Liver (tissue), 9 donors: ENCODE data around the gene TOPBP1. TPM values are rescaled to one million over a fixed set of nuclear protein-coding genes. Genes with fewer than 3 reads are reported as not detected.

ENCODE experiments used
- DNase-seq: peaks from one replicate; pipeline ENCODE4 v3.0.0-alpha.2; 2017; ENCODE audit warnings: low spot score
- H3K27ac ChIP-seq, 2 donors: one replicate each; pipeline ENCODE4 v1.7.0; 2013; ENCODE audit warnings: inconsistent platforms in 2 of 2, low read length in 2 of 2, control low read depth in 1 of 2, low read depth in 1 of 2, mild to moderate bottlenecking in 1 of 2
- H3K27me3 ChIP-seq, 4 donors: one replicate each; pipeline versions ENCODE4 v1.6.1 to v1.7.0; 2013; ENCODE audit warnings: low read length in 3 of 4, inconsistent platforms in 1 of 4, mild to moderate bottlenecking in 1 of 4, moderate library complexity in 1 of 4; ENCODE audit not compliant: control insufficient read depth in 4 of 4, insufficient read depth in 4 of 4
- H3K36me3 ChIP-seq, 4 donors: one replicate each; pipeline versions ENCODE4 v1.6.1 to v1.7.0; 2013; ENCODE audit warnings: low read length in 3 of 4, mild to moderate bottlenecking in 3 of 4, low read depth in 1 of 4, moderate library complexity in 1 of 4; ENCODE audit not compliant: control insufficient read depth in 4 of 4, insufficient read depth in 3 of 4
- H3K4me1 ChIP-seq, 4 donors: one replicate each; pipeline versions ENCODE4 v1.6.1 to v1.7.0; 2013; ENCODE audit warnings: low read length in 3 of 4, mild to moderate bottlenecking in 3 of 4, moderate library complexity in 1 of 4; ENCODE audit not compliant: control insufficient read depth in 4 of 4, insufficient read depth in 4 of 4
- H3K4me3 ChIP-seq, 3 donors: one replicate each; pipeline versions ENCODE4 v1.6.1 to v1.7.0; 2013; ENCODE audit warnings: low read length in 3 of 3, control low read depth in 1 of 3, low read depth in 1 of 3, mild to moderate bottlenecking in 1 of 3
- H3K9ac ChIP-seq, 2 donors: one replicate each; pipeline ENCODE4 v1.7.0; 2013; ENCODE audit warnings: low read length in 2 of 2, mild to moderate bottlenecking in 2 of 2, moderate library complexity in 2 of 2, control low read depth in 1 of 2, low read depth in 1 of 2
- H3K9me3 ChIP-seq, 4 donors: one replicate each; pipeline versions ENCODE4 v1.6.1 to v1.7.0; 2013; ENCODE audit warnings: low read length in 3 of 4; ENCODE audit not compliant: control insufficient read depth in 4 of 4
- EGR1 ChIP-seq, 2 donors: IDR thresholded peaks; 2 replicates each; pipeline ENCODE4 v1.6.1; 2016 to 2018; ENCODE audit warnings: antibody characterized with exemption in 2 of 2, low read depth in 2 of 2
- FOXA1 ChIP-seq: IDR thresholded peaks from 2 replicates; pipeline ENCODE4 v1.6.1; 2016; ENCODE audit warnings: antibody characterized with exemption
- FOXA2 ChIP-seq: IDR thresholded peaks from 2 replicates; pipeline ENCODE4 v1.6.1; 2016; ENCODE audit warnings: antibody characterized with exemption
- GABPA ChIP-seq, 2 donors: IDR thresholded peaks in 1 of 2; conservative IDR thresholded peaks in 1 of 2; 2 replicates each; pipeline ENCODE4 v1.6.1; 2016; ENCODE audit warnings: antibody characterized with exemption in 2 of 2, mild to moderate bottlenecking in 1 of 2, moderate library complexity in 1 of 2
- HNF4A ChIP-seq, 2 donors: conservative IDR thresholded peaks; 2 replicates each; pipeline ENCODE4 v1.6.1; 2016; ENCODE audit warnings: antibody characterized with exemption in 2 of 2, mild to moderate bottlenecking in 2 of 2
- HNF4G ChIP-seq: IDR thresholded peaks from 2 replicates; pipeline ENCODE4 v1.6.1; 2016; ENCODE audit warnings: antibody characterized with exemption
- JUND ChIP-seq, 2 donors: IDR thresholded peaks; 2 replicates each; pipeline ENCODE4 v1.6.1; 2016; ENCODE audit warnings: antibody characterized with exemption in 2 of 2
- NR2F2 ChIP-seq: IDR thresholded peaks from 2 replicates; pipeline ENCODE4 v1.6.1; 2016; ENCODE audit warnings: antibody characterized with exemption
- RAD21 ChIP-seq, 2 donors: IDR thresholded peaks; 2 replicates each; pipeline ENCODE4 v1.6.1; 2016; ENCODE audit warnings: antibody characterized with exemption in 2 of 2, mild to moderate bottlenecking in 2 of 2
- RXRA ChIP-seq, 2 donors: IDR thresholded peaks; 2 replicates each; pipeline ENCODE4 v1.6.1; 2017 to 2018; ENCODE audit warnings: antibody characterized with exemption in 2 of 2, mild to moderate bottlenecking in 1 of 2
- SP1 ChIP-seq: IDR thresholded peaks from 2 replicates; pipeline ENCODE4 v1.6.1; 2018; ENCODE audit warnings: antibody characterized with exemption, mild to moderate bottlenecking
- TAF1 ChIP-seq: conservative IDR thresholded peaks from 2 replicates; pipeline ENCODE4 v1.6.1; 2016; ENCODE audit warnings: antibody characterized with exemption, mild to moderate bottlenecking
- YY1 ChIP-seq: IDR thresholded peaks from 2 replicates; pipeline ENCODE4 v1.6.1; 2016; ENCODE audit warnings: antibody characterized with exemption, mild to moderate bottlenecking
- WGBS: extraction: QIAGEN DNeasy Blood & Tissue Kit; methylation state at CpG from one replicate; pipeline ENCODE4 v1.1.7; 2013; 5-methylcytosine and 5-hydroxymethylcytosine counted together
- polyA plus RNA-seq, 2 donors: library from polyadenylated mRNA; stranded (reverse) in 1 of 2; unstranded in 1 of 2; fragments of 200-250 nt in 1 of 2; fragments of >200 nt in 1 of 2; fragmentation: Nextera tagmentation in 1 of 2; extraction: Ambion mirVana in 1 of 2; gene quantifications; one replicate each; pipeline versions ENCODE4 v1.2.1 to v1.2.3, GENCODE V29; 2013 to 2015
- total RNA-seq, 2 donors: library from RNA; depleted of rRNA; stranded (reverse); fragments of >200 nt; gene quantifications; one replicate each; pipeline ENCODE4 v1.2.3, GENCODE V29; 2014
- TF ChIP-seq, protein P1 (sequence below): IDR thresholded peaks from 2 replicates; pipeline ENCODE4 v1.6.1; 2016; ENCODE audit warnings: antibody characterized with exemption, mild to moderate bottlenecking
- TF ChIP-seq, protein P2 (sequence below): IDR thresholded peaks from 2 replicates; pipeline ENCODE4 v1.6.1; 2016; ENCODE audit warnings: antibody characterized with exemption
- TF ChIP-seq, protein P3 (sequence below): IDR thresholded peaks from 2 replicates; pipeline ENCODE4 v1.6.1; 2016; ENCODE audit warnings: antibody characterized with exemption
- TF ChIP-seq, protein P4 (sequence below): fragments of 150-350 bp; IDR thresholded peaks from 2 replicates; pipeline ENCODE4 v1.5.1; 2017; ENCODE audit warnings: improper control_type of control experiment, low read depth, low read length; ENCODE audit not compliant: missing input control
- TF ChIP-seq, protein P5 (sequence below): IDR thresholded peaks from 2 replicates; pipeline ENCODE4 v1.6.1; 2016; ENCODE audit warnings: antibody characterized with exemption
- donor health status: healthy.
- donor health status: healthy.
- donor health status: healthy.
- donor health status: healthy.
- donor health status: healthy.

TOPBP1 gene
- total and polyA plus RNA-seq, 4 donors, result 3.3 to 22.9 (median 8.7) TPM

DNA sequence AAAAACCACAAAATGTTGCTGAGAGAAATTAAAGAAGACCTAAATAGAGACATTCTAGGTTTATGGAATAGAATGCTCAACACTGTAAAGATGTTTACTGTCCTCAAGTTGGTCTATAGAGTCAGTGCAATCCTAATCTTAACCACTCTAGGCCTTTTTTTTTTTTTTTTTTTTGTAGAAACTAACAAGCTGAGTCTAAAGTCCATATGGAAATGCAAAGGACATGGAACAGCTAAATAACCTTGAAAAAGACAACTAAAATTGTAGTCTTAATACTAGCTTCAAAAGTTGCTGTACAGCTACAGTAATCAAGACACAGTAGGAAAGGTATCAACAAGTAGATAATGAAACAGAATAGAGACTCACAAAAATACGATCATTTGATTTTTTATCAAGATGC lies 55.4 kb downstream of the TOPBP1 start:
- 92% methylated on average over 1 of the region's 1 CpG for whole genome bisulfite sequencing

DNA sequence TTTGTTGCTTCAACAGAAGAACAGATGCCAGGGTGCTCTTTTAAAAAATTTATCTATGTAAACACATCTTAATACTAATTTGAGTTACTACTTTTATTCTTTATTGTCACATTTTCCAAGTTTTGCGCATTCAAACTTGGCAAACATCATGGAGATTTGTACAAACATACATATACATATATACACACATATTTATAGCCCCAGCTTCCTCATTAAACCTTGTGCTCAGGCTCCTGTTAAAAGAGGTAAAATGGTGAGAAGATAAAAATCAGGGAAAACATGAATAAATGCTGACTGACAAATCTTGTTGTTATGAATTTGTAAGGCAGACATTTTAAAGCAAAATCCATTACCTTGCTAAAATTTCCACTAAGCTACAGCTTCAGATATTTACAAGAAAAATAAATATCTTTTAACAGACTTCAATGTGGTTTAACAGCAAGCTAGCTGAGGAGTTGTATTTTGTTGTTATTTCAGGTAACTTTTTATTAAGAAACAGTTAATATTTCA lies 61.1 kb downstream of the TOPBP1 start:
- no peaks in the 10 kb centered on the region for H3K27me3 ChIP-seq
- H3K36me3 ChIP-seq, result no peaks in the 10 kb centered on the region
- no peaks in the 10 kb centered on the region for H3K4me1 ChIP-seq
- no peak for DNase-seq
- 95% methylated on average over 1 of the region's 1 CpG for WGBS
- TF ChIP-seq NR2F2, result no peak
- no peak for TF ChIP-seq SP1
- TF ChIP-seq JUND (IDR thresholded peaks at IDR 0.05), result no peak
- TF ChIP-seq, protein P1, sequence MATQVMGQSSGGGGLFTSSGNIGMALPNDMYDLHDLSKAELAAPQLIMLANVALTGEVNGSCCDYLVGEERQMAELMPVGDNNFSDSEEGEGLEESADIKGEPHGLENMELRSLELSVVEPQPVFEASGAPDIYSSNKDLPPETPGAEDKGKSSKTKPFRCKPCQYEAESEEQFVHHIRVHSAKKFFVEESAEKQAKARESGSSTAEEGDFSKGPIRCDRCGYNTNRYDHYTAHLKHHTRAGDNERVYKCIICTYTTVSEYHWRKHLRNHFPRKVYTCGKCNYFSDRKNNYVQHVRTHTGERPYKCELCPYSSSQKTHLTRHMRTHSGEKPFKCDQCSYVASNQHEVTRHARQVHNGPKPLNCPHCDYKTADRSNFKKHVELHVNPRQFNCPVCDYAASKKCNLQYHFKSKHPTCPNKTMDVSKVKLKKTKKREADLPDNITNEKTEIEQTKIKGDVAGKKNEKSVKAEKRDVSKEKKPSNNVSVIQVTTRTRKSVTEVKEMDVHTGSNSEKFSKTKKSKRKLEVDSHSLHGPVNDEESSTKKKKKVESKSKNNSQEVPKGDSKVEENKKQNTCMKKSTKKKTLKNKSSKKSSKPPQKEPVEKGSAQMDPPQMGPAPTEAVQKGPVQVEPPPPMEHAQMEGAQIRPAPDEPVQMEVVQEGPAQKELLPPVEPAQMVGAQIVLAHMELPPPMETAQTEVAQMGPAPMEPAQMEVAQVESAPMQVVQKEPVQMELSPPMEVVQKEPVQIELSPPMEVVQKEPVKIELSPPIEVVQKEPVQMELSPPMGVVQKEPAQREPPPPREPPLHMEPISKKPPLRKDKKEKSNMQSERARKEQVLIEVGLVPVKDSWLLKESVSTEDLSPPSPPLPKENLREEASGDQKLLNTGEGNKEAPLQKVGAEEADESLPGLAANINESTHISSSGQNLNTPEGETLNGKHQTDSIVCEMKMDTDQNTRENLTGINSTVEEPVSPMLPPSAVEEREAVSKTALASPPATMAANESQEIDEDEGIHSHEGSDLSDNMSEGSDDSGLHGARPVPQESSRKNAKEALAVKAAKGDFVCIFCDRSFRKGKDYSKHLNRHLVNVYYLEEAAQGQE, result no peak
- no peak for TF ChIP-seq HNF4A (conservative IDR thresholded peaks at IDR 0.05)
- TF ChIP-seq, protein P2, sequence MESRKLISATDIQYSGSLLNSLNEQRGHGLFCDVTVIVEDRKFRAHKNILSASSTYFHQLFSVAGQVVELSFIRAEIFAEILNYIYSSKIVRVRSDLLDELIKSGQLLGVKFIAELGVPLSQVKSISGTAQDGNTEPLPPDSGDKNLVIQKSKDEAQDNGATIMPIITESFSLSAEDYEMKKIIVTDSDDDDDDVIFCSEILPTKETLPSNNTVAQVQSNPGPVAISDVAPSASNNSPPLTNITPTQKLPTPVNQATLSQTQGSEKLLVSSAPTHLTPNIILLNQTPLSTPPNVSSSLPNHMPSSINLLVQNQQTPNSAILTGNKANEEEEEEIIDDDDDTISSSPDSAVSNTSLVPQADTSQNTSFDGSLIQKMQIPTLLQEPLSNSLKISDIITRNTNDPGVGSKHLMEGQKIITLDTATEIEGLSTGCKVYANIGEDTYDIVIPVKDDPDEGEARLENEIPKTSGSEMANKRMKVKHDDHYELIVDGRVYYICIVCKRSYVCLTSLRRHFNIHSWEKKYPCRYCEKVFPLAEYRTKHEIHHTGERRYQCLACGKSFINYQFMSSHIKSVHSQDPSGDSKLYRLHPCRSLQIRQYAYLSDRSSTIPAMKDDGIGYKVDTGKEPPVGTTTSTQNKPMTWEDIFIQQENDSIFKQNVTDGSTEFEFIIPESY, result no peak
- no peak for TF ChIP-seq TAF1
- no peak for TF ChIP-seq EGR1 (IDR thresholded peaks at IDR 0.05; ENCODE audit: low read depth in 2 of 2)
- TF ChIP-seq, protein P3, sequence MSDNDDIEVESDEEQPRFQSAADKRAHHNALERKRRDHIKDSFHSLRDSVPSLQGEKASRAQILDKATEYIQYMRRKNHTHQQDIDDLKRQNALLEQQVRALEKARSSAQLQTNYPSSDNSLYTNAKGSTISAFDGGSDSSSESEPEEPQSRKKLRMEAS, result no peak
- TF ChIP-seq RXRA (IDR thresholded peaks at IDR 0.05), result no peak
- TF ChIP-seq YY1, result no peak
- TF ChIP-seq, protein P4, sequence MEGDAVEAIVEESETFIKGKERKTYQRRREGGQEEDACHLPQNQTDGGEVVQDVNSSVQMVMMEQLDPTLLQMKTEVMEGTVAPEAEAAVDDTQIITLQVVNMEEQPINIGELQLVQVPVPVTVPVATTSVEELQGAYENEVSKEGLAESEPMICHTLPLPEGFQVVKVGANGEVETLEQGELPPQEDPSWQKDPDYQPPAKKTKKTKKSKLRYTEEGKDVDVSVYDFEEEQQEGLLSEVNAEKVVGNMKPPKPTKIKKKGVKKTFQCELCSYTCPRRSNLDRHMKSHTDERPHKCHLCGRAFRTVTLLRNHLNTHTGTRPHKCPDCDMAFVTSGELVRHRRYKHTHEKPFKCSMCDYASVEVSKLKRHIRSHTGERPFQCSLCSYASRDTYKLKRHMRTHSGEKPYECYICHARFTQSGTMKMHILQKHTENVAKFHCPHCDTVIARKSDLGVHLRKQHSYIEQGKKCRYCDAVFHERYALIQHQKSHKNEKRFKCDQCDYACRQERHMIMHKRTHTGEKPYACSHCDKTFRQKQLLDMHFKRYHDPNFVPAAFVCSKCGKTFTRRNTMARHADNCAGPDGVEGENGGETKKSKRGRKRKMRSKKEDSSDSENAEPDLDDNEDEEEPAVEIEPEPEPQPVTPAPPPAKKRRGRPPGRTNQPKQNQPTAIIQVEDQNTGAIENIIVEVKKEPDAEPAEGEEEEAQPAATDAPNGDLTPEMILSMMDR, result no peak
- TF ChIP-seq, protein P5, sequence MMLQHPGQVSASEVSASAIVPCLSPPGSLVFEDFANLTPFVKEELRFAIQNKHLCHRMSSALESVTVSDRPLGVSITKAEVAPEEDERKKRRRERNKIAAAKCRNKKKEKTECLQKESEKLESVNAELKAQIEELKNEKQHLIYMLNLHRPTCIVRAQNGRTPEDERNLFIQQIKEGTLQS, result no peak
- TF ChIP-seq FOXA1, result no peak
- TF ChIP-seq FOXA2, result no peak
- no peak for TF ChIP-seq HNF4G
- TF ChIP-seq GABPA (IDR thresholded peaks at IDR 0.05 in 1 of 2, conservative IDR thresholded peaks at IDR 0.05 in 1 of 2), result no peak
- no peak for TF ChIP-seq RAD21 (IDR thresholded peaks at IDR 0.05)
- H3K9ac ChIP-seq, result no peak overlapping the region
- no peak overlapping the region for H3K4me3 ChIP-seq
- H3K9me3 ChIP-seq, result no peaks in the 10 kb centered on the region
- H3K27ac ChIP-seq, result no peak overlapping the region

More for the DNA sequence above, 55.4 kb downstream of the TOPBP1 start:
- H3K4me3 ChIP-seq, result no peak overlapping the region
- no peak for DNase-seq
- H3K36me3 ChIP-seq, result peaks cover 0 to 17% (median 10%) of the 10 kb centered on the region in 4 donors
- TF ChIP-seq HNF4A (conservative IDR thresholded peaks at IDR 0.05) (peak; percentile 73 to 81), SP1 (peak; percentile 19), FOXA2 (no peak), EGR1 (IDR thresholded peaks at IDR 0.05; ENCODE audit: low read depth in 2 of 2) (no peak), JUND (IDR thresholded peaks at IDR 0.05) (no peak), HNF4G (peak; percentile 43), RXRA (IDR thresholded peaks at IDR 0.05) (no peak), RAD21 (IDR thresholded peaks at IDR 0.05) (peak in 1 of 2 donors; percentile 15)
- TF ChIP-seq, protein P4, result no peak
- H3K4me1 ChIP-seq, result peaks cover 0 to 5% (median 0%) of the 10 kb centered on the region in 4 donors
- no peaks in the 10 kb centered on the region for H3K27me3 ChIP-seq
- H3K9me3 ChIP-seq, result no peaks in the 10 kb centered on the region
- H3K9ac ChIP-seq, result no peak overlapping the region
- no peak overlapping the region for H3K27ac ChIP-seq
